22Rv1 (cell line): Measurements from ENCODE around the gene FHAD1.

Experiments
- CTCF ChIP-seq: fragments of 450-650 bp; IDR thresholded peaks from 2 replicates; pipeline ENCODE4 v1.5.1; 2017; ENCODE audit warnings: mild to moderate bottlenecking
- ZFX ChIP-seq: fragments of 450-650 bp; IDR thresholded peaks from 2 replicates; pipeline ENCODE4 v1.6.1; 2017; ENCODE audit warnings: antibody characterized with exemption, borderline replicate concordance

GRCh38 chr1:15282810-15283474 is 35.9 kb downstream of the FHAD1 start:
- TF ChIP-seq CTCF, result no peak
- TF ChIP-seq ZFX, result no peak
